ENCODE results near the gene LARGE2.
A peak's percentile ranks its signal among the peaks of the same experiment; 100 is the strongest.

Gene LARGE2

DNA sequence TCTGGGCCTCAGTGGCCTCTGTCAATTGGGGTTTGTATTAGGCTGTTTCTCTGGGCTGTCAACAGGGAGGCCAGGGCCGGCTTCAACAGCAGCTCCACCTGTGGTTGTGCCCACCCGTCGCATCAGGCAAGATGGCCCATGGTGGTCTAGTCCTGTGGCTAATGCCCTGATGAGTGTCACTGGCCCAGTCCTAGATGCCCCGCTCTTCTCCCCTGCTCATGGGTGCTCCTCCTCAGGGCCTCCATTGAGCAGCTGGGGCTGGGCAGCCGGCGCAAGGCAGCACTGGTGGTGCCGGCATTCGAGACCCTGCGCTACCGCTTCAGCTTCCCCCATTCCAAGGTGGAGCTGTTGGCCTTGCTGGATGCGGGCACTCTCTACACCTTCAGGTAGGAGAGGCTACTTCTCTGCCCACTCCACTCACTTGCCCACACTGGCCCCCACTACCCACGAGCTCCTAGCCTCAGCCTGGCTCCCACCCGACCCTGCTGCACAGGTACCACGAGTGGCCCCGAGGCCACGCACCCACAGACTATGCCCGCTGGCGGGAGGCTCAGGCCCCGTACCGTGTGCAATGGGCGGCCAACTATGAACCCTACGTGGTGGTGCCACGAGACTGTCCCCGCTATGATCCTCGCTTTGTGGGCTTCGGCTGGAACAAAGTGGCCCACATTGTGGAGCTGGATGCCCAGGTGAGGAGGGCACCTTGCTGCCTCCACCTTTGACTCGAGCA is 5.4 kb downstream of the LARGE2 start:
- H3K4me3 Mint-ChIP-seq: no peak overlapping the region
- no peaks in the 10 kb centered on the region for H3K36me3 Mint-ChIP-seq

DNA sequence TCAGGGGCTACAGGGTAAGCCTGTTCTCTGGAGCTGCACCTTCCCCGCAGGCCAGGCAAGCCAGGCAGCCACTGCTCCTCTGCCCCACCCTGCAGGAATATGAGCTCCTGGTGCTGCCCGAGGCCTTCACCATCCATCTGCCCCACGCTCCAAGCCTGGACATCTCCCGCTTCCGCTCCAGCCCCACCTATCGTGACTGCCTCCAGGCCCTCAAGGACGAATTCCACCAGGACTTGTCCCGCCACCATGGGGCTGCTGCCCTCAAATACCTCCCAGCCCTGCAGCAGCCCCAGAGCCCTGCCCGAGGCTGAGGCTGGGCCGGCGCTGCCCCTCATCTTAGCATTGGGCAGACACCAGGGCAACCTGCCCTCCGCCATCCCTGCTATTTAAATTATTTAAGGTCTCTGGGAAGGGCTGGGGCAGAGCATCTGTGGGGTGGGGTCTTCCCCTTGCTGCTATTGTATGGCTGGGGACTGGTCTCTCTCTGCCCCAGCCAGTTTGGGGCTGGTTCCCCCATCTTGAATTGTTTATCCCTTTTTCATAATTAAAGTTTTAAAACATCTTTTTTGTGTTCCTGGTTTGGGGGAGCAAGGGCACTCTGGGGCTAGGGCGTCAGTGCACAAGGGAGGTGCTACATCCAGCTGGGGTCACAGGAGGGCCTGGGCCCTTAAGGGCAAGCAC is 6.2 kb downstream of the LARGE2 start:
- Mint-ChIP-seq H3K27ac (no peak overlapping the region), H3K4me1 (ENCODE audit: low read depth) (peaks cover 28% of the 10 kb centered on the region), H3K4me3 (no peak overlapping the region), H3K36me3 (no peaks in the 10 kb centered on the region), H3K27me3 (no peaks in the 10 kb centered on the region), H3K9me3 (ENCODE audit: low read depth) (no peaks in the 10 kb centered on the region)

More for the DNA sequence above, 5.4 kb downstream of the LARGE2 start:
- H3K27me3 Mint-ChIP-seq: no peaks in the 10 kb centered on the region
- H3K4me1 Mint-ChIP-seq (ENCODE audit: low read depth): peaks cover 32% of the 10 kb centered on the region
- no peaks in the 10 kb centered on the region for H3K9me3 Mint-ChIP-seq (ENCODE audit: low read depth)
- peak overlapping the region; percentile 82 for H3K27ac Mint-ChIP-seq

GRCh38 chr11:45929486-45930030 is 7.1 kb downstream of the LARGE2 start:
- Mint-ChIP-seq H3K27me3 (no peaks in the 10 kb centered on the region), H3K36me3 (no peaks in the 10 kb centered on the region), H3K4me3 (peak overlapping the region; percentile 65), H3K4me1 (ENCODE audit: low read depth) (peaks cover 23% of the 10 kb centered on the region), H3K27ac (peak overlapping the region; percentile 76), H3K9me3 (ENCODE audit: low read depth) (no peaks in the 10 kb centered on the region)

DNA sequence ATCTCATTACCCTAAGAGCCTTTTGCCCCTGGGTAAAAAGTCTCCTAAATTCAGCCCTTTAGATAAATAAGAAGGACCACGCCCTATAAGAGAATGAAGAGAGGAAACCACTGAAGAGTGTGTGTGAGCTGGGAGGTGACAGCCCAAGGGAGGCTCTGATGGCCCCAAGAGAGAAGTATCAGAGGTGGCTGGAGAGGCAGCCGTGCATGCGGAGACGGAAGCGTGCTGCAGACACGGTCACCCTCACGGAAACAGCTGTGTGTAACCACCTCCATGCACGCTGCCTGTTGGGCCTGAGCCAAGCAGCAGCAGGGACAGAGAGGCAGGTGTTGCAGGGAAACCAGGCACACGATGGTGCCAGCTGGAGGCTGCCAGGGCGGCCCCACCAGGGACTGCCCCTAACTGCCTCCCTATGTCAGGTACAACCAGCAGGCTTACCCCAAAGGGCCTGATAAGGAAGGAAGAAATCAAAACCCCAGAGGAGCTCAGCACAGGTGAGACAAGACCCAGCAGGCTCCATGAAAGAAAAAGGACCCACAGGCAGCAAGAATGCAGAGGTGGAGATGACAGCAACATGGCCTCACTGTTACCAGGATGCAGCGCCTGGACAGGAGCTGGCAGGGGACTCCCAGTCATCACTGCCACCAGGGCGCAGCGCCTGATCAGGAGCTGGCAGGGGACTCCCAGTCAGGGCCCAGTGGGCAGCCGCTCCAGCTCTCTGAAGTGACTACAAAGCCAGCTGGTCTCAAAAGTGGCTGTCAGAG is 7.8 kb downstream of the LARGE2 start:
- Mint-ChIP-seq H3K4me3 (peak overlapping the region; percentile 65), H3K27me3 (no peaks in the 10 kb centered on the region), H3K36me3 (no peaks in the 10 kb centered on the region), H3K4me1 (ENCODE audit: low read depth) (peaks cover 23% of the 10 kb centered on the region), H3K27ac (peak overlapping the region; percentile 76), H3K9me3 (ENCODE audit: low read depth) (no peaks in the 10 kb centered on the region)

GRCh38 chr11:45930951-45931570 is 8.6 kb downstream of the LARGE2 start:
- no peak overlapping the region for H3K4me3 Mint-ChIP-seq
- no peaks in the 10 kb centered on the region for H3K36me3 Mint-ChIP-seq
- peak overlapping the region; percentile 54 for H3K27ac Mint-ChIP-seq
- no peaks in the 10 kb centered on the region for H3K9me3 Mint-ChIP-seq (ENCODE audit: low read depth)
- H3K4me1 Mint-ChIP-seq (ENCODE audit: low read depth): peaks cover 23% of the 10 kb centered on the region
- H3K27me3 Mint-ChIP-seq: no peaks in the 10 kb centered on the region

- no peaks in the 10 kb centered on the region for H3K27me3 Mint-ChIP-seq
- H3K9me3 Mint-ChIP-seq (ENCODE audit: low read depth): no peaks in the 10 kb centered on the region
- no peak overlapping the region for H3K4me3 Mint-ChIP-seq
- peaks cover 23% of the 10 kb centered on the region for H3K4me1 Mint-ChIP-seq (ENCODE audit: low read depth)
- H3K36me3 Mint-ChIP-seq: peaks cover 1% of the 10 kb centered on the region
- H3K27ac Mint-ChIP-seq: peak overlapping the region; percentile 54
Observed at GRCh38 chr11:45931739-45932138, 9.3 kb downstream of the LARGE2 start.

DNA sequence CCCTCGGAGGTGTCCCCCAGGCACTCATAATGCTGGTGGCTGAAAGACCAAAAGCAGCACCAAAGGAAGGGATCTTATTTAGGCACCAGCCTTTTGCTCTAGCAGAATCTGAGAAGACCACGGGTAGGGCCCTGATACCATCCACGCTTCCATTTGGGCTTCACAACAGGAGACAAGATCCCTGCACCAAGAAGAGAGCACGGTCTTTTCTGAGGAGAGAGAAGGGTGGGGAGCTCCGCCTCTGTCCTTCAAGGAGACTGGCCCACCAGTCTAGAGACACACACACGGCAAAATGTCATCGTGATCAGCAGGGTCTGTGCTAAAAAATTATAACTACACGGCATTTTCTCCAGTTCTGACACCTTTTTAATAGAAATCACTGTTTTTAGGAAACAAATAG is 9.8 kb downstream of the LARGE2 start:
- Mint-ChIP-seq H3K4me1 (ENCODE audit: low read depth) (peaks cover 20% of the 10 kb centered on the region), H3K9me3 (ENCODE audit: low read depth) (no peaks in the 10 kb centered on the region), H3K27me3 (no peaks in the 10 kb centered on the region), H3K4me3 (no peak overlapping the region), H3K27ac (no peak overlapping the region), H3K36me3 (peaks cover 2% of the 10 kb centered on the region)

DNA sequence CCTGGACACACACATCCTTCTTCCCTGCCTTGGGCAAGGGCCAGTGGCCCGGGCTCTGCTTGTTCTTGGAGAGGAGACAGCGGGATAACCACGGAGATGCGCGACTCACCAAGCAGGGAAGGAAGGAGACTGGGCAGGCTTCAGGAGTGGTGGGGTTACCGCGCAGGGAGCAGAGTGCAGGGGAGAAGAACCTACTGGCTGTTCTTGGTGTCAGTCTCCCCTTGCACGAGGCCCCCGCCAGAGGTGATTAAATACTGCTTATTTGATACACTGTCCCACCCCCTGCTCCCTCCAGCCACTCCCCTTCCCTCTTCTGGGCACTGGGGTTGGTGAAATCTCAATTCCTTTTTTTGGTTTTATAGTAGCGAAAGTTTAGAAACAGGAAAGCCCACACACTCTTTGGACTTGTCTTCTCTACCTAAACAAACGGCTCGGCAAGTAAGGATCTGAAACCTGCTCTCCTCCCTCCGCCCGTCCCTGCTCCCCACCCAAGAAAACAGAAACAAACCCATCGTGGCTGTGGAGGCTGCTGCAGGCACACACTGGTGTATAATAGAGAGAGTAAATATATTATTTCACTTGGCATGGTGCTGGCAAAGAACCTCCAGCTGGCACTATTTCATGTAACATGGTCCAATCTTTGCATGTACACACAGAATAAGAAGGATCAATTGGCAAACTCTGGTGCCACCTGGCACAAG is 10.8 kb downstream of the LARGE2 start:
- H3K4me3 Mint-ChIP-seq: no peak overlapping the region
- H3K27ac Mint-ChIP-seq: no peak overlapping the region
- peaks cover 2% of the 10 kb centered on the region for H3K36me3 Mint-ChIP-seq
- no peaks in the 10 kb centered on the region for H3K27me3 Mint-ChIP-seq
- H3K9me3 Mint-ChIP-seq (ENCODE audit: low read depth): no peaks in the 10 kb centered on the region
- peaks cover 17% of the 10 kb centered on the region for H3K4me1 Mint-ChIP-seq (ENCODE audit: low read depth)

DNA sequence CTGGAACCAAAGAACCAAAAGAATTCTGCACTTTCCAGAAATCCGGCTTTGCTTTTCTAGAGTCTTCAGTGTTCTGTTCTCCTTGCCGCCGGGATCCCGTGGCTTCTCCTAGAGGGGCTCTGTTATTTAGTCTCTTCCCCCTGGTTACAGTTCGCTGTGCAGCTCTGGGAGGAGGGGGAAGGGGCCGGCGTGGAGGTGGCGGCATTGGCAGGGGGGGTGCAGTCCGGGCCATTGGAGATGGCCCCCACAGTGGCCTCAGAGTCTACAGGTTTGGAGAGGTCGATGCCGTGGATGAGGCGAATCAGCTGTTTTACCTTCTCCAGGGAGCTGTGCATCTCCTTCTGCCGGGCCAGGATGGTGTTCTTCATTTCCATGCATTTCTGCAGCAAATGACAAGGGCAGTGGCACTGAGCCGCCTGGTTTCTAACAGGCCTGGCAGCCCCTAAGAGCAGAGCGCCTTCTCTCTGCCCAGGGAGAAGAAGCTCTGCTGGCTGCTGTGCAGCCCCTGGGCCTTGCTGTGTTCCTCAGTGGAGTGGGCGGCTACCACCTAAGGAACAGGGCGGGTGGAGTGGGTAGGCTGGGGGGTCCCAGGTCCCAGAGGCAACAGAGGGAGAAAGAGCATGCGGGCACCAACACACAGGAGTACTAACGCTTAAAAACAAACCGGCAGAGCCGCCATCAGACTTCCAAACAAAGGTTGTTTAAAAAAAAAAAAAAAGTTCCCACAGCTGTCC is 11.6 kb downstream of the LARGE2 start:
- Mint-ChIP-seq H3K27ac (no peak overlapping the region), H3K4me3 (no peak overlapping the region), H3K9me3 (ENCODE audit: low read depth) (no peaks in the 10 kb centered on the region), H3K4me1 (ENCODE audit: low read depth) (peaks cover 17% of the 10 kb centered on the region), H3K36me3 (peaks cover 2% of the 10 kb centered on the region), H3K27me3 (no peaks in the 10 kb centered on the region)

DNA sequence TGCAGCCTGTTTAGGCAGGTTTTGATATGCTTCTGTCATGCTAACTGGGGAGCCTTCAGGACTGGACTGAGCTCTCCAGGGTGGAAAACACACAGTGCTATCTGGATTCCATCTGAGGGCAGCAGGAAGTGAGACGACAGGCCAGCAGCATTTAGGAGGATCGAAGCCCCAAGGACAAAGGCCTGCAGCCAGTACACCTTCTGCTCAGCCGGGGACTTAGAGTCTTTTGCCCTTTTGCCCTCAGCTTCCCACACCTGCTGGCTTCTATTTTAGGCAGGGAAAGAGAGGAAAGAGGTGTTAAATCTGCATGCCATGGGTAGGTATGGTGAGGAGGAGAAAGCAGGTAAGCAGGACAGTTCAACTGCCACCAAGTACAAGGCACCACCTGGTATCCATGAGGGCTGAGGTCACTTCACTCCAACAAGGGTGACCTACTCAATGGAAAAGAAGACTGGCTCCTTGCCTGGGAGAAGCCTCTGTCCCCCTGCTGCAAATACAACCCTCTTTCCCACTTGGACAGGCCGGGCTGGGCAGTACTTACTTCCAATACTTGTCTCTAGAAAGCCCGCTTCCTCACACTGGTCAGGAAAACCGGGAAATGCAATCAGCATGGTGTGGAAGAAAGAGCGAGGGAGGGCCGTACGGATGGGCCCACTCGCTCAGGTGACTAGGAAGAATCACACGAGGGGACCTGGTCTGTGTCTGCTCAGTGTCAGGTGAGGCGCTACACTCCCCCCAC is 12.3 kb downstream of the LARGE2 start:
- Mint-ChIP-seq H3K36me3 (peaks cover 2% of the 10 kb centered on the region), H3K4me3 (no peak overlapping the region), H3K27me3 (no peaks in the 10 kb centered on the region), H3K9me3 (ENCODE audit: low read depth) (no peaks in the 10 kb centered on the region), H3K27ac (no peak overlapping the region), H3K4me1 (ENCODE audit: low read depth) (peaks cover 16% of the 10 kb centered on the region)

GRCh38 chr11:45935349-45936064 is 13.1 kb downstream of the LARGE2 start:
- peaks cover 8% of the 10 kb centered on the region for H3K4me1 Mint-ChIP-seq (ENCODE audit: low read depth)
- H3K27me3 Mint-ChIP-seq: no peaks in the 10 kb centered on the region
- peaks cover 2% of the 10 kb centered on the region for H3K36me3 Mint-ChIP-seq
- H3K9me3 Mint-ChIP-seq (ENCODE audit: low read depth): no peaks in the 10 kb centered on the region
- H3K27ac Mint-ChIP-seq: no peak overlapping the region
- no peak overlapping the region for H3K4me3 Mint-ChIP-seq

GRCh38 chr11:45936511-45937054 is 14.1 kb downstream of the LARGE2 start:
- no peaks in the 10 kb centered on the region for H3K9me3 Mint-ChIP-seq (ENCODE audit: low read depth)
- no peak overlapping the region for H3K27ac Mint-ChIP-seq
- peaks cover 2% of the 10 kb centered on the region for H3K36me3 Mint-ChIP-seq
- peaks cover 2% of the 10 kb centered on the region for H3K4me1 Mint-ChIP-seq (ENCODE audit: low read depth)
- H3K4me3 Mint-ChIP-seq: no peak overlapping the region
- H3K27me3 Mint-ChIP-seq: no peaks in the 10 kb centered on the region
